ENCODE measurements around the gene FAM110D.

DNA sequence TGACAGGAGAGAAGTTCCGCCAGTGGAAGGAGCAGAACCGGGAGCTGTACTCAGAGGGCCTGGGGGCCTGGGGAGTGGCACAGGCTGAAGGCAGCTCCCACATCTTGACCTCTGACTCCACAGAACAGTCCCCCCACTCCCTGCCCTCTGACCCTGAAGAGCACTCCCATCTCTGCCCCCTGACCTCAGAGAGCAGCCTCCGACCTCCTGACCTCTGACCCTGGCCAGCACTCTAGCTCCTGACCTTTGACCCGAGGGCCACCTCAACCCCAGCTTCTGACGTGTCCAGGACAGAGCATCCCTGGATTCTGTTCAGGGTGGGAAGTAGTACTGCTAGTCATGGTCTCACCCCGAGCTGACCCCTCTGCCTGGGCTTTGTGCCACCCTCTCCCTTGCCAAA lies 30.5 kb downstream of the FAM110D start:
- no peak for TF ChIP-seq JUND (IDR thresholded peaks at IDR 0.05; ENCODE audit: low read length)
- TF ChIP-seq, protein P1, sequence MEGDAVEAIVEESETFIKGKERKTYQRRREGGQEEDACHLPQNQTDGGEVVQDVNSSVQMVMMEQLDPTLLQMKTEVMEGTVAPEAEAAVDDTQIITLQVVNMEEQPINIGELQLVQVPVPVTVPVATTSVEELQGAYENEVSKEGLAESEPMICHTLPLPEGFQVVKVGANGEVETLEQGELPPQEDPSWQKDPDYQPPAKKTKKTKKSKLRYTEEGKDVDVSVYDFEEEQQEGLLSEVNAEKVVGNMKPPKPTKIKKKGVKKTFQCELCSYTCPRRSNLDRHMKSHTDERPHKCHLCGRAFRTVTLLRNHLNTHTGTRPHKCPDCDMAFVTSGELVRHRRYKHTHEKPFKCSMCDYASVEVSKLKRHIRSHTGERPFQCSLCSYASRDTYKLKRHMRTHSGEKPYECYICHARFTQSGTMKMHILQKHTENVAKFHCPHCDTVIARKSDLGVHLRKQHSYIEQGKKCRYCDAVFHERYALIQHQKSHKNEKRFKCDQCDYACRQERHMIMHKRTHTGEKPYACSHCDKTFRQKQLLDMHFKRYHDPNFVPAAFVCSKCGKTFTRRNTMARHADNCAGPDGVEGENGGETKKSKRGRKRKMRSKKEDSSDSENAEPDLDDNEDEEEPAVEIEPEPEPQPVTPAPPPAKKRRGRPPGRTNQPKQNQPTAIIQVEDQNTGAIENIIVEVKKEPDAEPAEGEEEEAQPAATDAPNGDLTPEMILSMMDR (IDR thresholded peaks at IDR 0.05; ENCODE audit: control extremely low read depth in 1 of 3, insufficient read depth in 1 of 3, low read depth in 1 of 3, low read length in 3 of 3): no peak
- TF ChIP-seq SAP30 (IDR thresholded peaks at IDR 0.05; ENCODE audit: insufficient read depth, insufficient replicate concordance, low read length): no peak
- no peak for TF ChIP-seq TAF7 (optimal IDR thresholded peaks at IDR 0.05; ENCODE audit: borderline replicate concordance, low read depth, low read length)
- TF ChIP-seq GABPA (IDR thresholded peaks at IDR 0.05; ENCODE audit: borderline replicate concordance, insufficient read depth, low read length): no peak
- TF ChIP-seq POLR2A (IDR thresholded peaks at IDR 0.05; ENCODE audit: control extremely low read depth in 1 of 2, low read depth in 2 of 2, low read length in 2 of 2): no peak
- no peak for TF ChIP-seq CBX8 (IDR thresholded peaks at IDR 0.05; ENCODE audit: borderline replicate concordance, low read depth, low read length)
